Activated CD8-positive, alpha-beta memory T cell treated with anti-CD3 and anti-CD28 coated beads for 36 hours (primary cell): Measurements from ENCODE around the gene TTC4. TPM values are rescaled to one million over a fixed set of nuclear protein-coding genes. Genes with fewer than 3 reads are reported as not detected.

Experiments used
- CTCF ChIA-PET: fragments of 350-600 bp; sonication (Branson Sonifier 250); formaldehyde crosslinking; loops from one replicate; lab custom pipeline; 2021; ENCODE audit warnings: antibody characterized with exemption; lab: Charles Lee
- POLR2A ChIA-PET: fragments of 350-600 bp; sonication (Branson Sonifier 250); formaldehyde crosslinking; loops from one replicate; lab custom pipeline; 2021; ENCODE audit warnings: antibody characterized with exemption; lab: Charles Lee
- total RNA-seq, 2 experiments: library from RNA; stranded (reverse); gene quantifications; one replicate each; pipeline ENCODE4 v1.2.3, GENCODE V29; 2021

The TTC4 gene
- 10 to 100 TPM; 43.0 to 45.3 TPM for total RNA-seq

DNA sequence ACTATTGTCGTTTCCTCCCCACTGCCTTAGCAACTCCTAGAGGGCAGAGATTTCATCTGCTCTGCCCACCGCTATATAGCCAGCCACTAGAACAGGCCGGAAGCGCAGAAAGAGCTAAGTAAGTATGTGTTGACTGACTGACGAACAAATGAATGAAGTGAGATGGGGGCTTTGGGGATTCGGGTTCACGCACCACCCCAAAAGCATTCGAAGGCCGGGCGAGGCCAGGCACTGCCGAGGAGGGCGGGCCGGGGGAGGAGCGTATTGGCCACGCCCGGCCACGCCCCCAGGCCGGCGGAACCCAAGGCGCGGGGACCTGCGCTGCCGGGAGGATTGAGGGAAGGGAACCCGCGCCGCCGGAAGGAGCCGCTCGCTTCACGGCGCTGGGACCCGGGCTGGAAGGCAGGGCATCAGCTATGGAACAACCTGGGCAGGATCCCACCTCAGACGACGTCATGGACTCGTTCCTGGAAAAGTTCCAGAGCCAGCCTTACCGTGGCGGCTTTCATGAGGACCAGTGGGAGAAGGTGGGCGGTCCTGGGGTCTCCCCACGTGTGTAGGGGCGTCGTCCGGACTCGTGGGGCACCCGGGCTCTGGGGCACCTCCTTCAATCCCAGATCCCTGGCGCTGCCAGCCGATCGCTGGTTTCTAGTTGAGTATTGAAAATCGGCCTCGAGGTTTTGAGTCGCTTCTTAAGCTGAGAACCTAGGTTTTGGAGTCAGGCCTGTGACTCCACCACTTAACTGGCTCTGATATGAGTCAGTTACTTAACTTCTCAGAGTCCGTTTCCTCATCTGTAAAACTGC is at the start of gene TTC4:
Gene TTC4 (plus strand): TSS at position 369 of the 806 bp plus-strand sequence. CDS start 48 bp downstream, at position 417.
- CTCF ChIA-PET: interaction anchor here (0.7 to 2.2 kb wide), 6 partner anchors 43 to 91 kb away, joined by 3 to 5 read pairs (median 4); partner anchors contain the start of gene TTC22
- POLR2A ChIA-PET: interaction anchor here (1.0 to 2.6 kb wide), 3 partner anchors 84 to 172 kb away, joined by 3 to 15 read pairs (median 6); partner anchors contain the start of gene DHCR24

DNA sequence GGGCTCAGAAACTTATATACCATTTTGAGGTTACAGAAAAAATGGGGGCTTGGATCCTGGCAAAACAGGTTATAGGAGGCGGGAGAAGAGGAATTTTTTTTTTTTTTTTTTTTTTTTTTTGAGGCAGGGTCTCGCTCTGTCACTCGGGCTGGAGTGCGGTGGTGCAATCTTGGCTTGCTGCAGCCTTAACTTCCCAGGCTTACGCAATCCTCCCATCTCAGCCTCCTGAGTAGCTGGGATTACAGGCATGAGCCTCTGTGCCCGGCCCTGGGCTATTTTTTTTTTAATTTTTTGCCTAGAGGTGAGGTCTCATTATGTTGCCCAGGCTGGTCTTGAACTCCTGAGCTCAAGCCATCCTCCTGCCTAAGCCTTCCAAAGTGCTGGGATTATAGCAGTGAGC is 49.3 kb upstream of the TTC4 start:
- ChIA-PET CTCF (interaction anchor here (0.7 to 1.0 kb wide), 2 partner anchors 147 to 588 kb away, joined by 3 to 5 read pairs; no protein-coding TSS in a partner anchor), POLR2A (no interaction called here)

DNA sequence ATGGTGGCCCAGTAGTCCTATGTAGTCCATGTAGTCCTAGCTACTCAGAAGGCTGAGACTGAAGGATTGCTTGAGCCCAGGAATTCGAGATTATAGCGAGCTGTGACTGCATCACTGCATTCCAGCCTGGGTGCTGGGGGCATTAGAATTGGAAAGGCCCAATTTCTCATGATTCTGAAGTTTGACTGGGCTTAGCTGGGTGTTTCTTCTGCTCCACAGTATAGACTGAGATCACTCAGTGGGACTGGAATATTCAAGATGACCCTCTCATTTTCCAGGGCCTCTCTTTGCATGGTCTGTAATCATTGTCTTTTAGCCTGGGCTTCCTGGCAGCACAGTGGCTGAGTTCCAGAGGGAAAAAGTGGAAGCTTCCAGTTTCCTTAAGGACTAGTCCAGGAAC is 47.9 kb upstream of the TTC4 start:
- POLR2A ChIA-PET: no interaction called here
- CTCF ChIA-PET: interaction anchor here (0.7 kb wide), 1 partner anchor 151 kb away, joined by 3 read pairs; no protein-coding TSS in a partner anchor

GRCh38 chr1:54668567-54668966 is 47.1 kb upstream of the TTC4 start:
- ChIA-PET POLR2A (no interaction called here), CTCF (no interaction called here)

GRCh38 chr1:54671985-54672608 is 43.6 kb upstream of the TTC4 start:
- POLR2A ChIA-PET: no interaction called here

GRCh38 chr1:54678776-54679643 is 36.7 kb upstream of the TTC4 start:
- ChIA-PET POLR2A (no interaction called here), CTCF (interaction anchor here (0.5 kb wide), 1 partner anchor 635 kb away, joined by 3 read pairs; no protein-coding TSS in a partner anchor)

More at GRCh38 chr1:54671985-54672608, 43.6 kb upstream of the TTC4 start:
- CTCF ChIA-PET: interaction anchor here (0.6 to 2.5 kb wide), 12 partner anchors 9 to 142 kb away, joined by 3 to 8 read pairs (median 4); partner anchors contain the start of genes TTC22 and TTC4

- ChIA-PET POLR2A (no interaction called here), CTCF (interaction anchor here (0.5 kb wide), 1 partner anchor 635 kb away, joined by 3 read pairs; no protein-coding TSS in a partner anchor)
Measured at GRCh38 chr1:54679706-54680105, 36.0 kb upstream of the TTC4 start.

DNA sequence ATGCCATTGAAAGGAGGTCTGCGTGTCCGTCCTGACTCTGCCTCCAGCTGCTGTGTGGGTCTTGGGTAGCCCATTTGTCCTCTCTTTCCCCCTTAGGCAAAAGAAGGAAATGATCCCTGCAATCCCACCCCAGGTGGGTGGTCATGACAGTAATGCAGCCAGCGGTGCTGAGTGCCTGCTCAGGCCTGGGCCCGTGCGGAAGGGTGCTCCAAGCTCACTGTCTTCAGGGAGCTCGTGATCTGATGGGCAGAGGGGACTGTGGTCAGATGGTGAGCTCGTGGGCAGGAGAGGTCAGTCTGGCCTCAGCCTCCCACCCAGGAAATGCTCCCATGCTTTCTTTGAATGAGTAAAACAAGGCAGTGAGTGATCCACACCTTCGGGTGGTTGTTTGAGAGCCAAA is 35.3 kb upstream of the TTC4 start:
- CTCF ChIA-PET: interaction anchor here (1.0 kb wide), 1 partner anchor 10 kb away, joined by 3 read pairs; no protein-coding TSS in a partner anchor
- POLR2A ChIA-PET: no interaction called here

DNA sequence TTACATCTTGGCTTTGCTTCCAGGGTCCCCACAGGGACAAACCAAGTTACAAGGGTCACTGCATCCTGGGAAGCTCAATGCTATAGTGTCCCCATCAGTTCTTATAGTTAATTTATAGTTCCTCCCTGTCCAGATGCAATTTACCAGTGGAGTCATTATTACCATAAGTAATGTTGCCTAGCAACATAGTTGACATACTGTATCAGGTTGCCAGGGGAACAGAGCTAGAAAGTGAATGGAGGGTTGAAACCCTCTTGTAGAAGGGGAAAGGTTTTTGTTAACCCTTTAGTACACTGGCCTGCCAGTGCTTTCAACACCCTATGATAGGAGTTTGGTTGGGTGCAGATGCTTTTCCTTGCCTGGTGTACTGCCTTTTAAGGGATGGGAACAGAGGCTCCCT is 34.3 kb upstream of the TTC4 start:
- CTCF ChIA-PET: interaction anchor here (0.7 to 1.0 kb wide), 2 partner anchors 9 to 11 kb away, joined by 3 read pairs; no protein-coding TSS in a partner anchor
- POLR2A ChIA-PET: no interaction called here

DNA sequence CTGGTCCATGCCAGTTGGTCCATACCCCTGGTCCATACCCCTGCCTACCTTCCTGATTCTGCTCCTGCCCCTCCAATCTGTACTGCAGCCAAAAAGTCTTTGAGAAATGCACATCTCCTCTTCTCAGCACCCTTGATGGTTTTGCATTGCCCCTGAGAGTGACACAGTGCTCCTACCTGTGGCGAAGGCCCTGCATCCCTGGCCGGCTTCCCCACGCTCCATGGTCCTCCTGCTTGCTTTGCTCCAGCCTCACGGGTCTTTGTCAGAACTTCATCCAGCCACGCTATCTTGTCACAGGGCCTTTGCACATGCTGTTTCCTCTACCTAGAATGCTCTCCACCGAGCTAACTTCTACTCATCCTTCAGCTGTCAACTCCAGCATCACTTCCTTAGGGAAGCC is 32.2 kb upstream of the TTC4 start:
- POLR2A ChIA-PET: no interaction called here
- CTCF ChIA-PET: no interaction called here

- CTCF ChIA-PET: no interaction called here
Measured at GRCh38 chr1:54685335-54685905, 30.2 kb upstream of the TTC4 start.

DNA sequence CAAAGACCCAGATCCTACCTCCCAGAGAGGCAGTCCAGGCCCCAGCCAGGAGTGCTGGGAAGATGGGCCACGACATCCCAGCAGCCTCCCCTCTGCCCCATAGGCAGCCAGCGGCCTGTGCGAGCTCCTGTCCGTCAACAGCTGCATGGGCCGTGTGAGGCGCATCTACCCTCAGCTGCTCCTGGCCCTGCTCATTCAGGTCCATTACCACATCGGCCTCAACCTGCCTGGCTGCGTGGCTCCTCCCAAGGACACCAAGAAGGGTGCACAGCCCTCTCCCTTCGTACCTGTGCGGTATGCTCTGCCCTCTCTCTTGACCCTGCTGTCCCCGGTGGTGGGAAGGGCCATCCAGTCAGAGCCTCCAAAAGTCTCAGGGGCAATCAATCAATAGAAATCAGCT is 29.5 kb upstream of the TTC4 start:
- CTCF ChIA-PET: interaction anchor here (1.2 kb wide), 1 partner anchor 14 kb away, joined by 5 read pairs; no protein-coding TSS in a partner anchor
- POLR2A ChIA-PET: no interaction called here

More at GRCh38 chr1:54685335-54685905, 30.2 kb upstream of the TTC4 start:
- POLR2A ChIA-PET: no interaction called here

DNA sequence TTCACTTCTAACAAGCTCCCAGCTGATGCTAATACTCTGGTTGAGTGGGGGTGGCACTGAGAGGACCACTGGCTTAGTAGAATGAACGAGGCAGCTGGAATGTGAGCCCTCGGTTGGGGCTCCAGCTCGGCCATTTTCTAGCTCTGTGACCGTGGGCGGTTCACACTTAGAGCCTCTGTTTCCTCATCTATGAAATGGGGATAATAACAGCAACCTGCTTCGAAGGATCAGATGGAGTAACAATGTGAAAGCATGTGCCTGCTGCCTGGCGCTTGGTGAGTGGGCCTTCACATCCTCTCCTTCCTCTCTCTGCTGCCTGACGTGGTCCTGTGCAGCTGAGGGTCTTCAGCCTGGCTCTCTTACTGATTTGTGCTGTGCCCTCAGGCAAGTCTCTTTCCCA is 20.9 kb upstream of the TTC4 start:
- POLR2A ChIA-PET: no interaction called here
- CTCF ChIA-PET: no interaction called here

DNA sequence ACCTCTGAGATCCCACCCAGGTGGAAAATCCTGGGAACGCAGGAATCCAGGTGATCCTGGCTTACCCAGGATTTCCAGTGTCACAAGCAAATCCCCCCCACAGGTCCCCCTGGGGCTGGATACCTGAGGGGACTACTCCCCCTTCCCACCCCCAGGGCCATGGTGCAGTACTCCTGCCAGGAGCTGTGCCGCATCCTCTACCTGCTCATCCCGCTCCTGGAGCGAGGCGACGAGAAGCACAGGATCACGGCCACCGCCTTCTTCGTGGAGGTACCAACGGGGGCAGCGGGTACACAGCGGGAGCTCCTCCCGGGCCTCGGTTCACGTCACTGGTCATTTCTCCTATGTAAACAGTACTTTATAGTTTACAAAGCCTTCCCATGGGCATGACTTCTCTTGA is 20.4 kb upstream of the TTC4 start:
- CTCF ChIA-PET: no interaction called here
- POLR2A ChIA-PET: no interaction called here

GRCh38 chr1:54695764-54696163 is 19.9 kb upstream of the TTC4 start:
- ChIA-PET CTCF (no interaction called here), POLR2A (no interaction called here)

DNA sequence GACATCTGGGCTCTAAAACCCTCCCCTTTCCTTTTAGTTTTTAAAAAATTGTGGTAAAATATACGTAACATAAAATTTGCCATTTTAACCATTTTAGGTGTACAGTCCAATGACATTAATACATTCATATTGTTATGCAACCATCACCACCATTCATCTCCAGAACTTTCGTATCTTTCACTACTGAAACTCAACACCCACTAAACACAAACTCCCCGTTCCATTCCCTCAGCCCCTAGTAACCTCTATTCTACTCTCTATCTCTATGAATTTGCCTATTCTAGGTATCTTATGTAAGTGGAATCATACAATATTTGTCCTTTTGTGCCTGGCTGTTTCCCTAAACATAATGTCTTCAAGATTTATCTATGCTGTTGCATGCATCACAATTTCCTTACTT is 19.4 kb upstream of the TTC4 start:
- POLR2A ChIA-PET: no interaction called here
- CTCF ChIA-PET: interaction anchor here (0.7 kb wide), 1 partner anchor 24 kb away, joined by 6 read pairs; no protein-coding TSS in a partner anchor

- ChIA-PET POLR2A (no interaction called here), CTCF (interaction anchor here (0.8 kb wide), 1 partner anchor 103 kb away, joined by 3 read pairs; the partner anchor contains the start of gene TTC22)
Measured at GRCh38 chr1:54697896-54698295, 17.8 kb upstream of the TTC4 start.

- ChIA-PET CTCF (interaction anchor here (0.8 kb wide), 1 partner anchor 102 kb away, joined by 3 read pairs; the partner anchor contains the start of gene TTC22), POLR2A (no interaction called here)
Measured at GRCh38 chr1:54698346-54698745, 17.3 kb upstream of the TTC4 start.
